AG09309 (cell line): ENCODE data around the gene OPRD1.
"Not testable (repeated sequence)": the region's sequence is repeated elsewhere in the genome, so short reads cannot be mapped to it uniquely, and the experiment has no call there.

ENCODE experiments used
- DNase-seq: peaks from one replicate; pipeline ENCODE4 v3.0.0-alpha.2; 2010; ENCODE audit warnings: low read depth
- H3K4me3 ChIP-seq: 2 replicates; pipeline ENCODE4 v1.5.1; 2011; ENCODE audit warnings: mild to moderate bottlenecking, low read depth, low read length, moderate library complexity; ENCODE audit not compliant: control insufficient read depth
- TF ChIP-seq, protein P1 (sequence below): IDR thresholded peaks from 2 replicates; pipeline ENCODE4 v1.5.1; 2011; ENCODE audit warnings: mild to moderate bottlenecking, low read depth, low read length, inconsistent platforms; ENCODE audit not compliant: insufficient read depth, control insufficient read depth; ENCODE audit errors: missing control alignments

Gene OPRD1

DNA sequence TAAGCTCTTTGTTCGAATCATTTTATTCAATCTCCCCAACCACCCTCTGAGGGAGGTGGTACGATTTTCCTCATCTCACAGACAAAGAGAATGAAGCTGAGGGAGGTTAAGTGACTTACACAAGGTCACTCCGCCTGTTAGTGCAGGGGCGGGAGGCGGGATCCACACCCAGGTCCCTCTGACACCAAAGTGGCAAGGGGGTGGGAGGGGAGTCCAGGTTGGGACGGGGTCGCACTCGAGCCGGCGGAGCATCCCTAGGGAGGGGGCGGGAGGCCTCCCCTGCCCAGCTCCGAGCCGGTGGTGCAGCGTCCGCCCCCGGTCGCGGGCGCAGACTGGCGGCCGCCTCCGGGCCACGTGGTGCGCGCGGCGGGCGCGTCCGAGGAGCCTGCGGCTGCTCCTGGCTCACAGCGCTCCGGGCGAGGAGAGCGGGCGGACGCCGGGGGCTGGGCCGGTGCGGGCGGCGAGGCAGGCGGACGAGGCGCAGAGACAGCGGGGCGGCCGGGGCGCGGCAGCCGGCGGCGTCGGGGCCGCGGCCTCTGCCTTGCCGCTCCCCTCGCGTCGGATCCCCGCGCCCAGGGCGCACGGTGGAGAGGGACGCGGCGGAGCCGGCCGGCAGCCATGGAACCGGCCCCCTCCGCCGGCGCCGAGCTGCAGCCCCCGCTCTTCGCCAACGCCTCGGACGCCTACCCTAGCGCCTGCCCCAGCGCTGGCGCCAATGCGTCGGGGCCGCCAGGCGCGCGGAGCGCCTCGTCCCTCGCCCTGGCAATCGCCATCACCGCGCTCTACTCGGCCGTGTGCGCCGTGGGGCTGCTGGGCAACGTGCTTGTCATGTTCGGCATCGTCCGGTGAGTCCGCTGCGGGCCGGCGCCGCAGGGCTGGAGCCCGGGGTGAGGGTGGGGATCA, at the start of gene OPRD1:
Gene OPRD1, plus strand, starts transcription at position 405 of the 903 bp plus-strand sequence. Its CDS starts 214 bp downstream, at position 619.
- DNase-seq = no peak
- H3K4me3 ChIP-seq = no peak within 1 kb of the TSS
- TF ChIP-seq, protein P1, sequence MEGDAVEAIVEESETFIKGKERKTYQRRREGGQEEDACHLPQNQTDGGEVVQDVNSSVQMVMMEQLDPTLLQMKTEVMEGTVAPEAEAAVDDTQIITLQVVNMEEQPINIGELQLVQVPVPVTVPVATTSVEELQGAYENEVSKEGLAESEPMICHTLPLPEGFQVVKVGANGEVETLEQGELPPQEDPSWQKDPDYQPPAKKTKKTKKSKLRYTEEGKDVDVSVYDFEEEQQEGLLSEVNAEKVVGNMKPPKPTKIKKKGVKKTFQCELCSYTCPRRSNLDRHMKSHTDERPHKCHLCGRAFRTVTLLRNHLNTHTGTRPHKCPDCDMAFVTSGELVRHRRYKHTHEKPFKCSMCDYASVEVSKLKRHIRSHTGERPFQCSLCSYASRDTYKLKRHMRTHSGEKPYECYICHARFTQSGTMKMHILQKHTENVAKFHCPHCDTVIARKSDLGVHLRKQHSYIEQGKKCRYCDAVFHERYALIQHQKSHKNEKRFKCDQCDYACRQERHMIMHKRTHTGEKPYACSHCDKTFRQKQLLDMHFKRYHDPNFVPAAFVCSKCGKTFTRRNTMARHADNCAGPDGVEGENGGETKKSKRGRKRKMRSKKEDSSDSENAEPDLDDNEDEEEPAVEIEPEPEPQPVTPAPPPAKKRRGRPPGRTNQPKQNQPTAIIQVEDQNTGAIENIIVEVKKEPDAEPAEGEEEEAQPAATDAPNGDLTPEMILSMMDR = no peak

DNA sequence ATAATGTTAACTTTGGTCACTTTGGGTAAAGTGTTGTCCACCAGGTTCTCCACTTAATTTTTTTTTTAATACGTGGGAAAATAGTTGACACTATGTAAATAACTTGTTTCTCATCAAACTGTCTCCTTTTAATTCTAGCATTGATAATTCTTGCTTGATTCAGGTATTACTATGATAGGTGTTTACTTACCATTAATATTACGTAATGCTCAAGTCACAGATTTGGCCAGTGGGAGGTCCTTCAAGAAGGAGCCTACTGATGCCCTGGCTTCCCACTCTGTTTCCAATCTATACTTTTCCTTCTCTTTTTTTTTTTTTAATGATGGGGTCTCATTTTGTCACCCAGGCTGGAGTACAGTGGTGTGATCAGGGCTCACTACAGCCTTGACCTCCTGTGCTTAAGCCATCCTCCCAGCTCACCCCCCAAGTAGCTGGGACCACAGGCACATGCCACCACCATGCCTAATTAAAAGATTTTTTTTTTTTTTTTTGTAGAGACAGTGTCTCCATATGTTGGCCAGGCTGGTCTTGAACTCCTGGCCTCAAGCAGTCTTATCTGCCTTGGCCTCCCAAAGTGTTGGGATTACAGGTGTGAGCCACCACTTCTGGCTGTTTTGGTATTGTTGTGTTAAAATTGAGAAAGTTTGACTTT, 45.3 kb upstream of the OPRD1 start:
- H3K4me3 ChIP-seq = no peak overlapping the region
- DNase-seq = no peak
- TF ChIP-seq, protein P1 = no peak

DNA sequence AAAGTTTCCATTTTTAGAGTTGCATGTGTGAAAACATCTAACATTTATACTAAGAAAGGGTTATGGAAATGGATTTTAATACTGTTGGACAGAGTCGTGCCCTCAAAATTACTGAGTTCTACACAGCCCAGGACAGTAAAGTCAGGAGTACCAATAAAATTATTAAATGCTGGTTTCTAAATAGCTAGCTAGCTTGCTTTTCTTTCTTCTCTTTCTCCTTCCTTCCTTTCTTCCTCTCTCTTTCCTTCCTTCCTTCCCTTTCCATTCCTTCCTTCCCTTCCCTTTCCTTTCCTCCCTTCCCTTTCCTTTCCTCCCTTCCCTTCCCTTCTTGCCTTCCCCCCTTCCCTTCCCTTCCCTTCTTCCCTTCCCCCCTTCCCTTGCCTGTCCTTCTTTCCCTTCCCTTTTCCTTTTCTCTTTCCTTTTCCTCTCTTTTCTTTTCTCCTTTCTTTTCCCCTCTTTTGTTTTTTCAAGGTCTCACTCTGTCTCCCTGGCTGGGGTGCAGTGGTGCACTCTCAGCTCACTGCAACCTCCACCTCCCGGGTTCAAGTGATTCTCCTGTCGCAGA, 41.3 kb upstream of the OPRD1 start:
- TF ChIP-seq, protein P1 = no peak
- DNase-seq = no peak
- H3K4me3 ChIP-seq = no peak overlapping the region

DNA sequence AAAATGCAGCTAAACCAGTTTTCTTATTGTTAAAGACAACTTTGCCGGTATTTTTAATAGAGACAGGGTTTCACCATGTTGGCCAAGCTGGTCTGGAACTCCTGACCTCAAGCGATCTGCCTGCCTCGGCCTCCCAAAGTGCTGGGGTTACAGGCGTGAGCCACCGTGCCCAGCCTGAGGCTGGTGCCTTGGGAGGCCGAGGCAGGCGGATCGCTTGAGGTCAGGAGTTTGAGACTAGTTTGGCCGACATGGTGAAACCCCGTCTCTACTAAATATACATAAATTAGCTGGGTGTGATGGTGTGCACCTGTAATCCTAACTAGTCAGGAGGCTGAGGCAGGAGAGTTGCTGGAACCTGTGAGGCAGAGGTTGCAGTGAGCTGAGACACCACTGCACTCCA, 40.0 kb upstream of the OPRD1 start:
- DNase-seq, H3K4me3 ChIP-seq: not testable (repeated sequence)

DNA sequence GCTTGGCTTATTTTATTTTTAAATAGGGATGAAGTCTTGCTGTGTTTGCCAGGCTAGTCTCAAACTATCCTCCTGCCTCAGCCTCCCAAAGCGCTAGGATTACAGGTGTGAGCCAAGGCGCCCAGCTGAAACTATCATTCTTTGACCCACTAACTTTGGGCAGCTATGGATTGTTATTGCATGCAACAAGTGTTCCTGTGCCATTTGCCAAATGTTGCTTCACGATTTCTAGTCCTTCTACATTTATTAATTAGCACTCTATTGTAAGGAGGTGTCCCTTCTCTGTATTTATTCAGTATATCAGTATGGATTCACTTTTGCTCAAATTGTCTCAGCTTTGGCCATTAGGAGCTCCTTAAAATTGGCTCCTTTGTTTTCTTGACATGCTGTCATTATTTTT, 38.9 kb upstream of the OPRD1 start:
- TF ChIP-seq, protein P1 = no peak
- no peak overlapping the region for H3K4me3 ChIP-seq
- DNase-seq = no peak

DNA sequence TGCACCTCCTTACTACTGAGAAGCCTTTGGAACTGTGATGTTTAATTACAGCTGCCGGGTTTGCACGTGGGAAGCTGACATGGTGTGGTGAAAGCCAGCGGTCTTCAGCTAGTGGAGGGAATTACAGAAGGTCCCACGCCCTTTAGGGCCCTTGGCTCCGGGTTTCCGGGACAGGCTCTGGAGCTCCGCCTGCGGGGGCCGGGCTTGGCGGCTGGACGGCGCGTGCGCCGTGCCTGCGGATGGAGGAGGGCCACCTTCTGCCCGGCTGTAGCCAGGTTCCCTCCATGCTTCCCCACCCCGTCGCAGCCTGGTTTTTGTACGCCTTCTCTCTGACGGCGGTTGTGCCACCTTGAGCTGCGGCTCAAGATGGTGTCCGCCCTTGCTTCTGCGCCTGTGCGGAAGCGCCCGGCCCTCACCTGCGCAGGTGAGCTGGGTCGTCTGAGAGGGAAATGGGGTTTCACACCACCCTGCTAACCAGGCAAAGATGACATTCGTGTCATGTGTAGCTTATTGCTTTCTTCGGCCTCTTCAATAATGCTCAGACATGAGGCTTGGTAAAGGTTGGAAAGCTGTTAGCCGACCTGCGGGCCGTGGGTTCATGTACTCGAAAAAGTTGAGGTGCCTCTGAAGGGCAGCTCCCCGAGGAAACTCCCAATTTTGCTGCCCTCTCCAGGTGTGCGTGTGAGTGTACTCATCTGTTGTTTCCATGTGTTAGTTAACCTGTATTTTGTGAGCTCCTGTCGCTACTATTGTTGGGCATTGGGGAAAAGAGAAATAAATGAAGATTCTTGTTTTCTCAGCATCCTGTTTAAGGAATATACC, 36.6 kb upstream of the OPRD1 start:
- DNase-seq = no peak
- H3K4me3 ChIP-seq = peak overlapping the region; percentile 27
- TF ChIP-seq, protein P1 = no peak
